Heart left ventricle (tissue), 16 donors: ENCODE measurements around the gene CMIP. TPM values are rescaled to one million over a fixed set of nuclear protein-coding genes. Genes with fewer than 3 reads are reported as not detected.
A peak's percentile ranks its signal among the peaks of the same experiment; 100 is the strongest.

Experiments
- ATAC-seq, 4 donors: fragments of 200-7000 bp; cut with Tn5 transposase; one replicate each; pipeline ENCODE4 v1.9.1; 2020 to 2022; ENCODE audit warnings: moderate library complexity in 4 of 4, mild to moderate bottlenecking in 3 of 4, moderate number of reproducible peaks in 1 of 4
- DNase-seq, 5 donors: peaks; one replicate each; pipeline ENCODE4 v3.0.0-alpha.2; 2020
- H3K27ac ChIP-seq, 12 donors: fragments of 200-600 bp; sonication (generic) in 4 of 12; one replicate each; pipeline versions ENCODE4 v1.5.0 to v1.8.0; 2016 to 2022; ENCODE audit warnings: mild to moderate bottlenecking in 2 of 12
- H3K27me3 ChIP-seq, 9 donors: fragments of 200-600 bp; sonication (generic) in 2 of 9; one replicate each; pipeline versions ENCODE4 v1.5.1 to v1.8.0; 2016 to 2022; ENCODE audit warnings: mild to moderate bottlenecking in 3 of 9
- H3K36me3 ChIP-seq, 9 donors: fragments of 200-600 bp; sonication (generic) in 2 of 9; one replicate each; pipeline versions ENCODE4 v1.5.0 to v1.8.0; 2018 to 2022; ENCODE audit warnings: mild to moderate bottlenecking in 2 of 9
- H3K4me1 ChIP-seq, 12 donors: fragments of 200-600 bp; sonication (generic) in 4 of 12; one replicate each; pipeline versions ENCODE4 v1.5.0 to v1.8.0; 2016 to 2022; ENCODE audit warnings: mild to moderate bottlenecking in 3 of 12
- H3K4me3 ChIP-seq, 12 donors: fragments of 200-600 bp; sonication (generic) in 4 of 12; one replicate each; pipeline versions ENCODE4 v1.5.0 to v1.8.0; 2017 to 2022; ENCODE audit warnings: mild to moderate bottlenecking in 9 of 12, moderate library complexity in 4 of 12
- H3K9me3 ChIP-seq, 12 donors: fragments of 200-600 bp; sonication (generic) in 4 of 12; one replicate each; pipeline versions ENCODE4 v1.5.0 to v1.8.0; 2016 to 2022; ENCODE audit warnings: mild to moderate bottlenecking in 1 of 12
- CTCF ChIP-seq, 12 donors: fragments of 200-600 bp; sonication (generic) in 4 of 12; IDR thresholded peaks; one replicate each; pipeline versions ENCODE4 v1.5.0 to v1.8.0; 2018 to 2022; ENCODE audit warnings: antibody characterized with exemption in 12 of 12, mild to moderate bottlenecking in 5 of 12
- POLR2A ChIP-seq, 2 donors: fragments of 450-650 bp; IDR thresholded peaks; one replicate each; pipeline ENCODE4 v1.6.1; 2017; ENCODE audit warnings: antibody characterized with exemption in 2 of 2, mild to moderate bottlenecking in 2 of 2, moderate library complexity in 2 of 2
- WGBS, 4 donors: extraction: QIAGEN DNeasy Blood & Tissue Kit in 2 of 4; methylation state at CpG; one replicate each; pipeline versions ENCODE4 v1.1.5 to v1.1.7; 2013 to 2018; 5-methylcytosine and 5-hydroxymethylcytosine counted together
- intact Hi-C, 10 donors: fragments of 100-400 bp; cut with DNase I; formaldehyde crosslinking; loops; one replicate each; pipeline versions ENCODE4 v1.11.1 to v1.14.2; 2022
- polyA plus RNA-seq, 2 donors: library from polyadenylated mRNA; stranded (reverse); fragments of 200-250 nt; gene quantifications; one replicate each; pipeline ENCODE4 v1.2.3, GENCODE V29; 2013
- total RNA-seq, 9 donors: library from RNA; depleted of rRNA in 2 of 9; stranded (reverse); fragments of >200 nt in 2 of 9; fragmentation: NEBNext Ultra II Directional in 3 of 9; extraction: Animal tissue kit (Norgen Biotek cat#: 25700) in 3 of 9; gene quantifications; one replicate each; pipeline versions ENCODE4 v1.1.0 to v1.2.4, GENCODE V29; 2016 to 2023
- donor health status: ischemic (EF 13 %, LVEDD 7.1; RV severe dilation, severe dysfunction).
- donor health status: healthy with polysubstance abuse.
- donor health status: DM: no; HTN: yes; CAD: no.
- donor health status: DM: no; HTN: no; CAD: no.
- donor health status: ischemic (EF 25% LVEDD 6.9; RV normal size, moderate dysfunction).
- donor health status: ischemic (EF 25% LVEDD 5.7; RV mildly dilated, moderate dysfunction).
- donor health status: healthy.
- donor health status: DM: yes; HTN: yes; CAD: no.
- donor health status: ischemic (EF 35%, LVEDD 5.7; RV mildly dilated, moderate dysfunction).
- donor health status: nonischemic (EF 11% LVEDD 7.7; RV severe dilation, severe dysfunction).
- donor health status: DM: yes; HTN: yes; CAD: no.
- donor health status: PGD.
- donor health status: ischemic (EF 29% LVEDD 5.4; RV normal size, mild dysfunction).
- donor health status: nonischemic (EF 23%, LVEDD 6.1; RV moderate dilation, normal function).

Gene CMIP
- total and polyA plus RNA-seq, 11 donors: 4.1 to 48.8 (median 10.6) TPM

GRCh38 chr16:81589975-81590650 is 145.5 kb downstream of the CMIP start:
- ATAC-seq (no peak), DNase-seq (peak in 2 of 5 donors; percentile 13 to 15)
- no peaks in the 10 kb centered on the region for H3K27me3 ChIP-seq
- no peak overlapping the region for H3K4me3 ChIP-seq
- intact Hi-C loops: no loop called here
- peaks cover 0 to 8% (median 0%) of the 10 kb centered on the region in 9 donors for H3K36me3 ChIP-seq
- no peaks in the 10 kb centered on the region for H3K9me3 ChIP-seq
- TF ChIP-seq CTCF (IDR thresholded peaks at IDR 0.05) (no peak), POLR2A (IDR thresholded peaks at IDR 0.05) (no peak)
- 78 to 82% (median 80%) methylated on average over 13 of the region's 13 CpGs for WGBS, 4 donors
- no peak overlapping the region for H3K27ac ChIP-seq
- peaks cover 0 to 3% (median 0%) of the 10 kb centered on the region in 12 donors for H3K4me1 ChIP-seq

- intact Hi-C loops: no loop called here
- Histone ChIP-seq H3K4me1 (peaks cover 0 to 3% (median 0%) of the 10 kb centered on the region in 12 donors), H3K27ac (no peak overlapping the region), H3K9me3 (no peaks in the 10 kb centered on the region), H3K4me3 (no peak overlapping the region), H3K27me3 (no peaks in the 10 kb centered on the region), H3K36me3 (peaks cover 0 to 8% (median 0%) of the 10 kb centered on the region in 9 donors)
- ATAC-seq (peak; percentile 57 to 76 (median 66)), DNase-seq (peak in 2 of 5 donors; percentile 26 to 27)
- no peak for TF ChIP-seq CTCF (IDR thresholded peaks at IDR 0.05)
- no peak for TF ChIP-seq POLR2A (IDR thresholded peaks at IDR 0.05)
- WGBS, 4 donors: 68 to 86% (median 72%) methylated on average over 5 of the region's 5 CpGs
These were observed 146.3 kb downstream of the CMIP start for GRCh38 chr16:81590714-81591544.

- Histone ChIP-seq H3K27me3 (no peaks in the 10 kb centered on the region), H3K4me3 (no peak overlapping the region), H3K36me3 (peaks cover 0 to 8% (median 0%) of the 10 kb centered on the region in 9 donors), H3K27ac (no peak overlapping the region), H3K4me1 (peaks cover 0 to 3% (median 0%) of the 10 kb centered on the region in 12 donors), H3K9me3 (no peaks in the 10 kb centered on the region)
- TF ChIP-seq CTCF (IDR thresholded peaks at IDR 0.05) (no peak), POLR2A (IDR thresholded peaks at IDR 0.05) (no peak)
- DNase-seq (no peak), ATAC-seq (no peak)
- intact Hi-C loops: no loop called here
- 83 to 96% (median 90%) methylated on average over 2 of the region's 2 CpGs for WGBS, 4 donors
These were observed 146.9 kb downstream of the CMIP start for GRCh38 chr16:81591545-81591870.

- 93 to 98% (median 95%) methylated on average over 11 of the region's 11 CpGs for WGBS, 4 donors
- intact Hi-C loops: no loop called here
- no peak for TF ChIP-seq CTCF (IDR thresholded peaks at IDR 0.05)
These were observed 147.8 kb downstream of the CMIP start for GRCh38 chr16:81592353-81592866.

More at GRCh38 chr16:81592353-81592866, 147.8 kb downstream of the CMIP start:
- DNase-seq (peak in 1 of 5 donors; percentile 42), ATAC-seq (no peak)
- Histone ChIP-seq H3K9me3 (no peaks in the 10 kb centered on the region), H3K36me3 (peaks cover 0 to 8% (median 0%) of the 10 kb centered on the region in 9 donors), H3K27ac (no peak overlapping the region), H3K4me1 (peaks cover 0 to 3% (median 0%) of the 10 kb centered on the region in 12 donors), H3K27me3 (no peaks in the 10 kb centered on the region), H3K4me3 (no peak overlapping the region)
